ENCODE data around the gene TENM4.

Gene TENM4

DNA sequence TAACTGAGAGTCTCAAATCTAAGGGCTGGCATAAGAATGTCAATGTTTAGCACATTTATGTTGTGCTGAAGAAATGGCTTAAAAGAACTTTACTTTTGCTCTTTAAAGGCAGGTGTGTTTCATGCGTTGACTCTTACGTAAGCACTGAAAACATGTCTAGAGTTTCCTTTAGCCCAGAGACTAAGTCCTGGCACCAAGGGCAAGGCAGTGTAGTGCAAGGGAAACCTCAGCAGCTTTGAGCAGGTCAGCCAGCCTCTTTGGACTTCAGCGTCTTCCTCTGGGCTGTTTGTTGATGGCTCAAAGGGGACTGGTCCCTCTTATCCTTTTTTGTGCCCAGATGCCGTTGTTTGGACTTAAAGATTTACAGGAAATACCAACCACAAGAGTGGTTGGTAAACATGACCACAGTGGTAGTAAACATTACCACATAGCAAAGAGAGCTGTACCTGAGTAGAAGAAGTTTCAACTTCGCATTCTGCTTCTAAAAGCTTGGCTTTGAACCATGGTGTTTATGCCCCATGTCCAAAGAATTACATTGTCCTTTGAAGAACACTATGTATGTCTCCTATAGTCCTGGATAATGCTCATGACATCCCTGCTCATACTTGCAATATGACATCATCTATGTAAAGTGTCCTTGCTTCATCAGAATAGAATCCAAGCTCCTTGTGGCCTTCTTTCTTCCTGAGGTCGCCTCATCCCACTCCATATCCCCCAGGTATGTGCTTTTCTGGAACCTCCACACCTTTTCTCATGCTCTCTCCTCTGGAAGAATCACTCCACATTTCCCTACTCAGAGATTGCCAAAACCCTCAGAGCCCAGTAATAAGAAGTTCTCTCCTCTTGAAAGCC lies 23.5 kb downstream of the TENM4 start:
- no peak for DNase-seq

DNA sequence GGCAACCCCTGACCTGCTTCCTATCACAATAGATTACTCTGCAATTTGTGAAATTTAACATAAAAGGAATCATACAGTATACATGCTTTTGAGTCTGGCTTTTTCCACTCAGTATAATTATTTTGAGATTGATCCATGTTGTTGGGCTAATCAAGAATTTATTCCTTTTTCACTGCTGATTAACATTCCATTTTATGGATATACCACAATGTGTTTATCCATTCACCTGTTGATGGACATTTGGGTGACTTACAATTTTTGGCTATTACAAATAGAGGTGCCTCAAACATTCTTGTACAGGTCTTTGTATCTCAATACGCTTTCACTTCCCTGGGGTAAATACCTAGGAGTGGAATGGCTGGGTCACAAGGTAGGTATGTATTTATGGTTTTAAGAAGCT lies 24.9 kb downstream of the TENM4 start:
- DNase-seq = no peak

DNA sequence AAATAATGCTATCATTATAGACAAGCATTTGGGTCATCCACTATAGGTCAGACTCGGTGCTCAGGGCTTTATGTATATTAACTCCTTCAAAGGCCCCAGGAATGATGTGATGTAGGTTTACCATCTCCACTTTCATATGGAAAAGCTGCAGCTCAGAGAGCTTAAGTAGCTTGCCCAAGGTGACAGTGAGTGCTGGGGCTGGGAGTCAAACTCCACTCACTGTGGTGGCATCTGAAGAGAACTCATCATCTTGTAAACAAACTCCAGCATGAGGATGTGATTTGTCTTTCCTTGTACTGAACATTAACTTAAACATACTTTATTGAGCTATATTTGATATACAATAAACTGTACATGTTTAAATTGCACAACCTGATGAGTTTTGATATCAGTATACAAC lies 25.4 kb downstream of the TENM4 start:
- no peak for DNase-seq

DNA sequence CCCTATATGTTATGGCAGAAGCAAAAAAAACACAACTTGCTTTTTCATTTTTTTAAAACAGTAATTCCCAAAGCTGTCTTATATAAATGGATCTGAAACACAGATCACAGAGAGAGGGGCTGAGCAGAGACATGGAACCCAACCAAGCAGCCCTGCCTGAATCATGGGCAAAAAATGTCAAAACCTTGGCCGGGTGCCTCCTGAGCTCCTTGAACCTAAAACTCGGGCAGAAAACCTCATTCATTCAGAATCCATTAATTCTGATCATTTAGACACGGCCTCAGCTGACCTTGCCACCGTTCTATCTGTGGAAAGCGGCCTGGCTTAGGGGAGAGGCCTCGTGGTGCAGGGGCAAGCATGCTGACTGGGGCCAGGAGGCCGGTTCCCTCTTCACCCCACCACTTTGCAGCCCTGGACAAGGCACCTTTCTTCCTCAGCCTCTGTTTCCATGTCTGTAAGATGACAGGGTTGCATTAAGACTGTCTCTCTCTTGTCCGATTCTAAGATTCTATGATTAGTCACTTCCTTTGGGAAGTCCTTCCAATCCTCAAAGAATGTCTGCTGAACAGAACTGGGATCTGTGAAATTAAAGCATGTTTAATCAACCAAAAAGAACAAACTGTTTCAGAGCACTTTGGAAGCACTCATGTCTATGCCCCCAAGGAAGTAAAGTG lies 26.0 kb downstream of the TENM4 start:
- DNase-seq = no peak

DNA sequence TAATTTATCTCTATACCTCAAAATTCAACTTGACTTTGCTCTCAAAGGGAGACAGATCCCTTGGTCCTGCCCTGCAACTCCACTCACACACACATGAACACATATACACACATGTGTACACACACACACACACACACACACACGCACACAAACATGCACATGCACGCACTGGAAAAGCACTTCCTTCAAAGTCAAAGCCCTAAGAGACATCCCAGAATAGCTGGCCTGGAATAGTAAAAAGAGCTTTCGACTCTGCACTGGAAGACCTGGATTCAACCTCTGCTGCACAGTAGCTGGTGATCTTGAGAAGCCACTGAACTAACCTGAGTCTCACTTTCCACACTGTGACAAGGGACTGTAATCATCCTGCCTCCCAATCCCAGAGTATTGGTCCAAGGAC lies 26.8 kb downstream of the TENM4 start:
- no peak for DNase-seq

DNA sequence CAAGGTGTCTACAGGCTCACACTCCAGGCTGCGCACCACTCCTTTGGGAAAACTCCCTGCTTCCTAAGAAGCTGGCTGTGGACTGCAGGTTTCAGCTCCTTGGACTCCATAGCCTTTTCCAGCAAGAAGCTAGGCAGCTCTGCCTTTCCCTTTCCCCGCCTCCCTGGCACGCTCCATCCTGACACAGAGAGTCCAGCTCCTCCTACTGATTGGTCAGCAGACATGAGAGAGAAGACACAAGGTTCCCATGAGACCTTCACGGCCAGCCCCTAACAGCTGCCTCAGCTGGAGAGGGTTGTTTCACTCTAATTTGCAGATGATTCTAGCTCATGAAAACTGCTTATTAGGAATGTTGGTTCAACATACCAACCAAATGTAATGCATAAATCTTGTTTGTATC lies 27.6 kb downstream of the TENM4 start:
- DNase-seq = peak; percentile 4

DNA sequence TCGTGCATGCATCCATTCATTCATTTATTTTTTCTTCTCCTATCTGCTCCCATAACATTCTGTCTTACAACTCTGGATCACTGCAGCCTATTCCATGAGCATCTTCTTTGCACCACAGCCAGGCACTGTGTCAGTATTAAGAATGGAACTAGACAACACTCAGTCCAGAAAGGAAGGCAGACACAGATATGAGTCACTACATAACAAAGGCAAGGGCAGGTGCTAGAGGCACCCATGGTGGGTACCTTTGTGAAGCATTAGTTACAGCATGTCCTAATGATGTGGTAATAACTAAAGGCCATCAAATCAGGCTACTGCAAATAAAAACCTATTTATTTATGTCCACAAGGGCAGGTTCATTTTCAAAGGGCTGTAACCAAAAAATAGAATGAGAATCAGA lies 28.1 kb downstream of the TENM4 start:
- peak; percentile 7 for DNase-seq

DNA sequence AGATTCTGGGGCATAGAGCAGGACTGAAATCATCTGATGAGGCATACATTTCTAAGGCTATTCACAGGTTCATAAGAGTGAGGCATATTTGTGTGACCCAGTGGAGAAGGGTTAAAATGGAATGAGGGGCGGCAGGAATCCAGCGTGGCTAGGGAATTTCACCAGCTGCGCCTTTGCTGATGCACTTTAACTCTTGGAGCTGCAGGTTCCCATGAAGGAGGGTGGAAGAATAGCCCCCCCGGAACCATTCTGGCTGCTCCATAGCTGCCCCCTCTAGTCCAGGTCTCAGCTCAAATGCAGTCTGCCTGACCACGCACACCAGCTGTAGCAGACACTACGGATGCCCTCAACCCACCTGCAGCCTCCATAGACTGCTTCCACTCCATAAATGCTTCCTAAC lies 31.5 kb downstream of the TENM4 start:
- no peak for DNase-seq

DNA sequence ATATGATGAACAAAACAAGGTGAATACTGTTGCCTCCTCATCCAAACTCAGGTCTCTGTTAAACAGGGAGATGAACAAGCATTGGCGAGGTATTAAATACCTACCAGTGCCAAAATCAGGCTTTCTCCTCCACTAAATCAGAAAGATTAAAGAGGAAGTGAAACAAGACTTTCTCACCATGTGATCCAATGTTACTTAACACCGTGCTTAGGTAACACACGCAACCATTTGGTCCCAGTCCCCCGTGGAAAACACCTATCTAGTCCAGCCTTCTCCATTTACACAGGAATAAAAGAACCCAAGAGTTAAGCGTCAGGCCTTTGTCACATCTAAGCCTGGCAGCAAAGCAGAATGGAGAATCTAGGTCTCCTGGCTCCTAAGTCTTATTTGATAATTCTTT lies 34.5 kb downstream of the TENM4 start:
- no peak for DNase-seq

DNA sequence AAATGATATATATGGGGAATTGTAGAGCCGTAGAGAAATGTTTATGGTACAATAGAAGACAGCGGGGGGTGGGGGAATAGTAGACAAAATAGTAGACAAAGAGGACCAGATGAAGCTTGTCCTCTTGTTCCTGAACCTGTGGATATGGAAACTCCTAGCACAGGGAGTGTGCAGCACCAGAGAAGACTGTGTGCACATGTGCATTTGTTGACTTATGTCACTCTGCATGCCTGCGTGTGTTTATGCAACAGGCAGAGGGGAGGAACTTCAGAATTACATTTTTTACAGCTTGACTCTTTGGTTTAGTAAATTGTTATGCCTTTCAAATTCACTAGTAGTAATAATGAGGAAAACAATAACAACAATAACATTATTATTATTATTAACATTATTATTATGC lies 36.0 kb downstream of the TENM4 start:
- DNase-seq = no peak

DNA sequence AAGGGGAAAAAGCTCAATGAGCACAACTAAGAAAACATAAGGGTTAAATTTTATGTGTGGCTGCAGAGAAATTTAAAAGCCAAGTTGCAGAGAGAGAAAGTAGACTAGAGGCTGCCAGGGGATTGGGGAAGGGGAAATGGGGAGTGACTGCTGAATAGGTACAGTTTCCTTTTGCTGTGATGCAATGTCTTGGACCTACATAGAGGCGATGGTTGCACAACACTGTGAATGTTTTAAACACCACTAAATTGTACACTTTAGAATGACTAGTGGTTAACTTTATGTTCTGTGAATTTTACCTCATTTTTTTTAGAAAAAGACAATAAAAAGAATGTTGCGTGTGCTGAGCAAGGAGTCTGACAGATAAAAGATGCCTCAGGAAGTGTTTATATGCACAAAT lies 36.5 kb downstream of the TENM4 start:
- DNase-seq = no peak

DNA sequence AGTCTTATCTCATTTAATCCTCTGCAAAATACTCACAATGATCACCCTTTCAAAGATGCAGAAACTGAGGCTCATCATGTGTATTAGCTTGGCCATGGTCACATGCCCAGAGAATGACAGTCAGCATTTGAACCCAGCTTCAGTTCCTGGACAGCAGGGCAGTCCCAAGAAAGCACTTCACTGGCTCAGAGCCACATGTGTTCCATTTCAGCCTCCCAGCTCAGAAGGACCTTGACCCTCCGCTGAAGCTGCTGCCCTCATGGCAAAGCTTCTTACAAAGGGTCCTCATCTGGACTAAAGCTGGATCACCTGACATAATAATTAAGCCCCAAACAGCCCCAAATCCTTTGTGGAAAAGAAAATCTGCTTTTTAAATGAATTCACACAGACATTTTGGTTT lies 37.0 kb downstream of the TENM4 start:
- no peak for DNase-seq

DNA sequence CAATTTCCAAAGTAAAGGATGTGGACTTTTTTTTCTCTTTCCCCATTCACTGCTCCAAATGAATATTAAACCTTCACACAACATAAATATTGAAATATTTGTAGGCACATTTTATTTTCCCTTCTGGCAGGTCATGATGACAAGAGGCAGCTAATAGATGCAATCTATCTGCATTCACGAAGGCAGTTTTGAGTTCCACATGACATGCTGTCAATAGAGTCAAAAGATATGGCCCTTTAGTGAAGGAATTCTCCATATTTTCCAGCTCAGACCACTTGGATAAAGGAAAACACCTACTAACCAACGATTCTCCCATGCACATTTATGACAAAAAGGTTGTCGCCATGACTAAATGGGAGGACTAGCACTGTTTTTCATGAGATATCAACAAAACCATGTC lies 37.9 kb downstream of the TENM4 start:
- no peak for DNase-seq

DNA sequence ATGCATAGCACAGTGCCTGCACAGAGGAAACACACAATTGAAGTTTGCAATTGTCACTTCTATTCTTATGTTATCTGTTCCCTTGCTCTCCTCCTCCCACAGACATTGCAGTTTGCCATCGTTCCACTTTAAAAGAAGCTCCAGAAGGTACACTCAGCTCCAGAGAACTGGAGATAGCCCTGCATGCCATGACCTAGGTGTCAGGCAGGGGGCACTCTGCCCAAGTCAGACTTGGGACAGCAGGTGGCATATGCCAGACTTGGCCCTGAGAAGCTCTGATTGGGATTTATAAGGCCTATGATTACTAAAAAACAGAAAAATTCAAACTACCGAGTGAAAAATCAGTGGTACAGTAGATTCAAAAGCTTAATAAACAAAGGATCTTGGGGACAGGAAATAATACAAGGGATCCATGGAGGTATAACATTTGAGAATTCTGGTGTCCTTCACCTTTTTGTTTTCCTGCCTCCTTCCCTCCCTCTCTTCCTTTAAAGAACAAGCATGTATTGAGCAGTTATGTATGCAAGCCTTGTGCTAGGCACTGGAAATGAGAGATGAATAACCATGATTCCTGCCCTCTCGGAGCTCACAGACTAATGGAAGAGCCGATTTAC lies 40.0 kb downstream of the TENM4 start:
- DNase-seq = peak; percentile 1

DNA sequence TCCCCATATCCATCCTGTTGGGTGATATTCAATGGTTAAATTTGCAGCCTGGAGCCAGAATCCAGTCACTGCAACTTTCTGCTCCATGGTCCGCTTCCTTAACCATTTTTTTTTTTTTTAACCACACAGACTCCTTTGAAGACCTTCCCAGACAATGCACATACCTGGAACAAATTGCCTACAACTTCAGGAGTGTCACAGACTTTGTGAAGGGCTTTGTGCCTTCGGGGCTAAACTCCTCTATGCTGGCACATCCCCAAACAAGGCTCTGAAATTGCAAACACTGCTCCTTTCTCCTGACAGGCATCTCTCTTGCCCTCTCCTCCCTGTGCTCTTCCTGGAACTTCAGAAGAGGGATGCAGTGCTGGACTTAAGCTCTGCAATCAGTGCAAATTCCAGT lies 40.6 kb downstream of the TENM4 start:
- no peak for DNase-seq

DNA sequence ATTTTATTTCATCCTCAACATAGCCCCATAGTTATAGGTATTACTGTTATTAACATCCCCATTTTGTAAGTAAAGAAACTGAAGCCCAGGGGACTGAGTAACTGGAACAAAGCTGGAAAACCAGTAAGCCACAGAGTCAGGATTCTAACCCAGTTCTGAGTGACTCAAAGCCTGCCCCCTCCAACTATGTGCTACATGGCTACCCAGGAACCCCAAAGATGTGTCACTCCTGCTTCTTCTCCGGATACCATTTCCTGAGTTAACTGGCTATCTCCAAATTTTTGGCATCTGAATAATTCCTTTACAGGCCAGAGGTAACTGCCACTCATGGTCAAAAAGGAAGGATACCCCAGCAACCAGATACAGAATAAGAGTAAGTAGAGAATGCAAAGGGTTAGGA lies 43.6 kb downstream of the TENM4 start:
- no peak for DNase-seq

DNA sequence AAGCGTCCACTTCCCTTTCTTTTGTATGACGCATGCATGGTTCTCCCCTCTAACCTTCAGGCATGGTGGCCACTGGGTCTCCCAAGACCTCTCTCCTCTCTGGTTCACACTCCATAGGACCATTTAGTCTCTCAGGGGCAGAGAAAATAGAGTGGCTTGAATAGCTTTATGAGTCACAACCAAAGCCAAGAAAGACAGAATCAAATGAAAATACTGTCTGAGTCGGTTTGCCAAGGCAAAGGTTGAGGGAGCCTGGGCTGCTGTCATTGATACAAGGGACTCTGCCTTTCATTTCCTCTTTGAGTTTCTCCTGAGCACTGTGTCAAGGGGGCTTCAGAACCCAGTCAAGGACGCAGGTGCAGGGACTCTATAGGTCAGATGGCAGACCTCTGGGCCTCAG lies 44.2 kb downstream of the TENM4 start:
- no peak for DNase-seq

DNA sequence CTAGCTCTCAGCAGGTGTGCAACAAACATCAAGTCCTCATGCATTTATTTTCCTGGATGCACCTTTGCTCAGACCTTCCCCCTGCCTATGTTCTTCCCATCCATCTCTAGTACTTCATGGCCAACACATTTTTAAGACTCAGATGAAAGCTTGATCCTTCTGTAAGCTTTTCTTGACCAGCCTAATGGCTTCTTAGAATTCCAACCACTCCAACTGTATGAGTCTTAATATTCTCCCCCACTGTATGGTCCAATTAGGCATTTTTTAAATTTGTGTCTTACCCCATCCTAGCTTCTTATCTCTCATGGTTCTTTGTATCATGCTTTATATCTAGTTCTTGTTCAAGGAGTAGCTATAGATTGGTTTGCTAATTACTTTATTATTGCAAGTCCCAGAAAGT lies 44.8 kb downstream of the TENM4 start:
- no peak for DNase-seq

DNA sequence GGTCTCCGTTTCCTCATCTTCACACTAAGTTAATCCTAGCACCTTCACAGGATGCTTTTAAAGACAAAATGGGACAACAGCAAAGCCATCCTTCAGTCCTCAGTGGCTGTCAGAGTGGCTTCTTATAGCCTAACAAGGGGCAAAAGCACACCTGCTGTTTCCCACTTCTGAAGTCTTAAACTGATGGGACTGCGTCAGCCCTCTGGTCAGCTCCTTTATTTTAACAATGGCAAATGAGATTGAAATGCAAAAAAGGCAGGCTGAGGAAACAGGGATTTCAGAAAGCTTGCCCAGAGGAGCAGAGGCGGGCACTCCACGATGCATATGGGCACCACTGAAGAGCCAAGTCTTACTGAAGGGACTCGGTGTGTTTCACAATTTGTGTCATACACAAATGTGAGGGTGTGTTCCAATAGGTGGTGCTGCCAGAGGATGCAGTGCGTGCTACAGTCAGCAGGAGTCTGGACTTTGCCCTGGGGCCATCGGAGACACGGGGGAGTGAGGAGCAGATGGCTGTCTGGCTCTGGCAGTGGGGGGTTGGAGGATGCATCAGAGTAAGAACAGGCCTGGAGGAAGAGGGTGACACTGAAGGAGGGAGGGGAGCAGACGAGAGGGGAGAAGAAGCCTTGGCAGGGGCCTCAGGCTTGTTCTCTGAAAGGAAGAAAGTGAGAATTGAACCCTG lies 47.3 kb downstream of the TENM4 start:
- DNase-seq = no peak

DNA sequence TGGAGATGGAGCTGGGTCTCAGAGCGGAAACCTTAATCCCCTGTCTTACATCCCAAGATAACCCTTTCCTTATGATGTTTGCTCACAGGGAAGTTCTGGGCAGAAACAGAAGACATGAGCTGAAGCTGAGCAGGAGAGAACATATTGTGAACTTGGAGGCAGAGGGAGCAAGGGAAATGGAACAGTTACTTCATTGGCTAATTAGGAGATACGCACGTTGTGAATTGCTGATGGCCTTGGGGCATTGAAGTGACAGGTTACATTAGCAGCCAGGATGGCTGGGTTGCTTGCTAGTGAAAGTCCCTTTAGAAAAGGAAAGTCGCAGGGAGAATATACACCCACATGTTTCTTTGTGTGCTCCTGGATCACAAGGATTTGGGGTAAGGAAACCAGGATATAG lies 48.7 kb downstream of the TENM4 start:
- no peak for DNase-seq

DNA sequence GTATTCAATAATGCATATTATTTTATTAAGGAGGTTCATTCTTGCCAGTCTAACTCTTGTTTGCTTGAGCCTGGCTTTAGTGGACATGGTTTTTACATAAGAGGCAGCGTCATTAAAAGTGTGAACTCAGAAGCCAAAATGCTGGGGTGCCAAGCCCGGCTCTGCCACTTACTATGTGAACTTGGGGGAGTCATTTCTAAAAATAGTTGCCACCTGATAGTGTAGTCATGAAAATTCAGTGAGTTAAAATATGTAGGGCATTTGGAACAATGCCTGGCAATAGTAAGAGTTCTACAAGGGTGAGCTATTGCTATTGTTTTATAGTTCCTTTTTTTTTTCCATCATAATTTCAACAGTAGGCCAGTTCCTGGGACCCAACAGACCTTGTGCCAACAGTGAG lies 49.9 kb downstream of the TENM4 start:
- no peak for DNase-seq

DNA sequence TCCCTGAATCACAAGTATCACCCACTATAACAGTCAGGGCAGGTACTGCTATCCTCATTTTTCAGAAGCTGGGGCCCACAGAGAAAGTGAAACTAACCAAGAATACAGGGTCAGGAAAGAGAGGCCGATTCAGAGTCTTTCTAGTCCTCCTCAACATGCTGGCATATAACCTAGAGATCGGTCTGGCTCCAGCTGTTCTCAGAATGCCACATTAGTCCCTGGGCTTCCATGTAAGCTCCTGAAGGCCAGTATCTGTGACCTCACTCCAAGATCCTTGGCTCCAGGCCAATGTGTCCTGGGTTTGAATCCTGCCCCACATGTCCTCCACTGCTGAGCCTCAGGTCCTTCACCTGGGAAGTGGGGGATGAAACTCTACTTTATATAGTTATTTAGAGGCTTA lies 50.4 kb downstream of the TENM4 start:
- no peak for DNase-seq

DNA sequence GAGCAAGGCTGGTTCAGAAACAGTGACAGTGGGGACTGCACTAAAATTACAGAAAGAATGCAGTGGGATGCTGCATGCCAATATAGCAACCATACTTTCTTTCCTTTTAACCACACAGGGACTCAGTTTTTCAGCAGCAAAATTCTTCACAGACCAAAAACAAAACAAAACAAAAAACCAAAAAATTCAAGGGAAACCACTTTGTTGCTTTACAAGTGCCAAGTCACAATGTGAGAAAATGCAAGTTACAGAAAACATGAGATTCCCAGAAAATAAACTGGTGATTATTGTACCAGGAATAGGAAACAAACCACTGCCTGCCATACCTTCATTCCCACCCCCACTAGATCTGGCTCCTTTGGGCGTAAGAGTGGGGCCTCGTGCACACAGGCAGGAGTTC lies 52.6 kb downstream of the TENM4 start:
- DNase-seq = no peak

DNA sequence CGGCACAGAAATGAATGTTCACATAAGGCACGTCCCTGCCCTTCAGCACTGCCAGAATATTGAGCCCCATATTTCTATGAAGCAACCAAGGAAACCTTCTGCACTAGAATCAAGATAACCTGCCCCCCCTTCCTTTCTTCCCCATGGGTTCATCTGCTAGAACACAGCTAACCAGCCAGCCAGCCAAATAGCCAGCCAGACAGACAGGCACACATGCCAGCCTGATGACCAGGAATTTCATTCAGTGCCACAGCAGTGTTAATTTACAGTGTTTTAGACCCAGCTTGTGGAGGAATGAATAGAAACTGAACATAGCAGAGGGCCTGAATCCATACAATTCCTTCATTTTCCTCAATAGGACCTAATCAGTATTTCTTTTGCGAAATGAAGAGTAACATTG lies 57.0 kb downstream of the TENM4 start:
- no peak for DNase-seq

Measured in DMS153 (cell line).